ENCODE measurements around the gene ALG3. TPM values are rescaled to one million over a fixed set of nuclear protein-coding genes. Genes with fewer than 3 reads are reported as not detected.

Gene ALG3
- total RNA-seq (10 to 100 TPM; 10.9 to 49.1 (median 17.0) TPM), polyA plus RNA-seq (10 to 100 TPM; 15.5 to 68.1 TPM)
- long read RNA-seq, donor 1, transcript ALG3-201 (9 exons, 1,528 nt), result major isoform, 10 of 17 reads
- long read RNA-seq, donor 1, partial matches to known transcripts, result 1 of 17 reads
- long read RNA-seq, donor 1, other reads (novel, unspliced or antisense), result 4 of 17 reads
- long read RNA-seq, donor 2, transcript ALG3-201 (9 exons, 1,528 nt), result major isoform, 35 of 42 reads
- long read RNA-seq, donor 2, partial matches to known transcripts, result 1 of 42 reads
- long read RNA-seq, donor 2, other reads (novel, unspliced or antisense), result 5 of 42 reads
- long read RNA-seq, donor 3, transcript ALG3-201 (9 exons, 1,528 nt), result major isoform, 22 of 29 reads
- long read RNA-seq, donor 3, partial matches to known transcripts, result 2 of 29 reads
- long read RNA-seq, donor 3, other reads (novel, unspliced or antisense), result 4 of 29 reads

- DNase-seq (peak; percentile 84 to 91 (median 86)), ATAC-seq (peak; percentile 83 to 87 (median 84))
- Histone ChIP-seq H3K4me3 (peak within 1 kb of the TSS; percentile 47 to 99 (median 82)), H3K4me1 (peaks cover 0 to 22% (median 11%) of the 10 kb centered on the region in 12 donors), H3K36me3 (peaks cover 0 to 21% (median 19%) of the 10 kb centered on the region in 9 donors), H3K27me3 (no peaks in the 10 kb centered on the region), H3K9me3 (no peaks in the 10 kb centered on the region), H3K27ac (peak within 1 kb of the TSS in 11 of 12 donors; percentile 70 to 96 (median 82))
- intact Hi-C loops (cut with DNase I), result loop anchor here (1.0 to 10.0 kb wide), 20 partner anchors 22 to 366 kb away; partner anchors contain the start of genes ABCC5 (in 4 of the 10), ABCF3 (in 4 of the 10), EIF2B5 (in 3 of the 10) and DVL3 (in 2 of the 10)
- TF ChIP-seq CTCF (IDR thresholded peaks at IDR 0.05) (peak in 1 of 12 donors; percentile 16), POLR2A (IDR thresholded peaks at IDR 0.05) (peak in 1 of 2 donors; percentile 62)
- WGBS, 4 donors, result 0 to 1% (median 0%) methylated on average over 24 to 49 of the region's 49 CpGs
Measured at GRCh38 chr3:184248454-184249411, at the start of gene ALG3. TSS of gene ALG3 (minus strand) at chr3:184248962. CDS start at chr3:184248940, 22 bp downstream.

- peaks cover 0 to 19% (median 13%) of the 10 kb centered on the region in 12 donors for H3K4me1 ChIP-seq
- no peaks in the 10 kb centered on the region for H3K27me3 ChIP-seq
- peaks cover 0 to 18% (median 15%) of the 10 kb centered on the region in 9 donors for H3K36me3 ChIP-seq
- ATAC-seq (no peak), DNase-seq (no peak)
- 77 to 84% (median 78%) methylated on average over 7 of the region's 7 CpGs for WGBS, 4 donors
- H3K9me3 ChIP-seq, result no peaks in the 10 kb centered on the region
- no peak overlapping the region for H3K27ac ChIP-seq
- intact Hi-C loops (cut with DNase I), result loop anchor here in 5 of 10 donors (5.0 to 10.0 kb wide), 8 partner anchors 49 to 409 kb away; partner anchors contain the start of genes AP2M1 (in 2 of the 5), ABCC5 (in 1 of the 5), ABCF3 (in 1 of the 5) and ALG3 (in 1 of the 5)
- H3K4me3 ChIP-seq, result no peak overlapping the region
- TF ChIP-seq CTCF (IDR thresholded peaks at IDR 0.05) (no peak), POLR2A (IDR thresholded peaks at IDR 0.05) (no peak)
Measured at GRCh38 chr3:184296616-184297015, 47.9 kb upstream of the ALG3 start.

- 59 to 71% (median 61%) methylated on average over 3 of the region's 3 CpGs for WGBS, 4 donors
- no peak overlapping the region for H3K4me3 ChIP-seq
Measured at GRCh38 chr3:184295771-184296170, 47.0 kb upstream of the ALG3 start.

More at GRCh38 chr3:184295771-184296170, 47.0 kb upstream of the ALG3 start:
- no peaks in the 10 kb centered on the region for H3K27me3 ChIP-seq
- peaks cover 0 to 9% (median 6%) of the 10 kb centered on the region in 9 donors for H3K36me3 ChIP-seq
- intact Hi-C loops (cut with DNase I), result loop anchor here in 5 of 10 donors (5.0 to 10.0 kb wide), 8 partner anchors 48 to 408 kb away; partner anchors contain the start of genes AP2M1 (in 2 of the 5), ABCC5 (in 1 of the 5), ABCF3 (in 1 of the 5) and ALG3 (in 1 of the 5)
- no peak overlapping the region for H3K27ac ChIP-seq
- DNase-seq (no peak), ATAC-seq (no peak)
- peaks cover 0 to 19% (median 12%) of the 10 kb centered on the region in 12 donors for H3K4me1 ChIP-seq
- TF ChIP-seq POLR2A (IDR thresholded peaks at IDR 0.05) (no peak), CTCF (IDR thresholded peaks at IDR 0.05) (no peak)
- H3K9me3 ChIP-seq, result no peaks in the 10 kb centered on the region
